Mesendoderm (in vitro differentiated cells): ENCODE measurements around the gene FBXO5.
A peak's percentile ranks its signal among the peaks of the same experiment; 100 is the strongest.

Source experiments
- DNase-seq: peaks from one replicate; pipeline ENCODE4 v3.0.0; 2013
- H2AK5ac ChIP-seq: 2 replicates; pipeline ENCODE4 v1.6.1; 2013; ENCODE audit warnings: low read length, inconsistent platforms
- H2BK120ac ChIP-seq: 2 replicates; pipeline ENCODE4 v1.6.1; 2013; ENCODE audit warnings: low read depth, mild to moderate bottlenecking, low read length, moderate library complexity, mixed read lengths
- H2BK15ac ChIP-seq: replicated peaks from 2 replicates; pipeline ENCODE4 v1.6.1; 2013; ENCODE audit warnings: low read depth, mild to moderate bottlenecking, moderate library complexity
- H2BK5ac ChIP-seq: 2 replicates; pipeline ENCODE4 v1.6.1; 2013; ENCODE audit warnings: low read length, inconsistent platforms
- H3K18ac ChIP-seq: 2 replicates; pipeline ENCODE4 v1.6.1; 2013; ENCODE audit warnings: mild to moderate bottlenecking, low read length, mixed read lengths
- H3K23ac ChIP-seq: one replicate; pipeline ENCODE4 v1.6.1; 2013; ENCODE audit warnings: low read length
- H3K27ac ChIP-seq: 2 replicates; pipeline ENCODE4 v1.5.1; 2013; ENCODE audit warnings: low read depth, mild to moderate bottlenecking, inconsistent platforms, low read length, moderate library complexity
- H3K27me3 ChIP-seq: 2 replicates; pipeline ENCODE4 v1.6.1; 2013; ENCODE audit warnings: low read length, control low read depth, mild to moderate bottlenecking, inconsistent platforms; ENCODE audit not compliant: insufficient read depth, poor library complexity
- H3K36me3 ChIP-seq: 2 replicates; pipeline ENCODE4 v1.6.1; 2013; ENCODE audit warnings: low read length, inconsistent platforms; ENCODE audit not compliant: control insufficient read depth, insufficient read depth
- H3K4ac ChIP-seq: one replicate; pipeline ENCODE4 v1.6.1; 2013; ENCODE audit warnings: low read depth, mild to moderate bottlenecking, low read length, moderate library complexity
- H3K4me1 ChIP-seq: 2 replicates; pipeline ENCODE4 v1.6.1; 2013; ENCODE audit warnings: low read depth, low read length, inconsistent platforms; ENCODE audit not compliant: control insufficient read depth
- H3K4me2 ChIP-seq: 2 replicates; pipeline ENCODE4 v1.6.1; 2013; ENCODE audit warnings: low read length
- H3K4me3 ChIP-seq: 2 replicates; pipeline ENCODE4 v1.5.1; 2013; ENCODE audit warnings: mild to moderate bottlenecking, low read length
- H3K56ac ChIP-seq: one replicate; pipeline ENCODE4 v1.6.1; 2013; ENCODE audit warnings: low read length
- H3K79me1 ChIP-seq: 2 replicates; pipeline ENCODE4 v1.6.1; 2013; ENCODE audit warnings: low read length, inconsistent platforms
- H3K79me2 ChIP-seq: 2 replicates; pipeline ENCODE4 v1.6.1; 2013; ENCODE audit warnings: mild to moderate bottlenecking, low read length; ENCODE audit not compliant: control insufficient read depth, insufficient read depth
- H3K9ac ChIP-seq: 2 replicates; pipeline ENCODE4 v1.6.1; 2013; ENCODE audit warnings: low read length, inconsistent platforms
- H4K5ac ChIP-seq: one replicate; pipeline ENCODE4 v1.6.1; 2013; ENCODE audit warnings: low read length
- H4K8ac ChIP-seq: one replicate; pipeline ENCODE4 v1.6.1; 2013; ENCODE audit warnings: low read depth, mild to moderate bottlenecking, control low read depth, low read length, moderate library complexity
- WGBS: extraction: QIAGEN DNeasy Blood & Tissue Kit; methylation state at CpG from one replicate; pipeline ENCODE4 v1.1.7; 2013; ENCODE audit warnings: low lambda C conversion rate, missing lambda C conversion rate; ENCODE audit not compliant: insufficient coverage; ENCODE audit errors: extremely low coverage; 5-methylcytosine and 5-hydroxymethylcytosine counted together

Gene FBXO5

GRCh38 chr6:153013438-153013837, 30.6 kb upstream of the FBXO5 start:
- H2BK5ac ChIP-seq: no peak overlapping the region
- no peaks in the 10 kb centered on the region for H3K36me3 ChIP-seq
- no CpG with 5 or more reads among the region's 2 CpGs for WGBS
- H3K4me3 ChIP-seq: no peak overlapping the region
- H3K56ac ChIP-seq: no peak overlapping the region
- DNase-seq: no peak
- H3K4me2 ChIP-seq: no peak overlapping the region
- H3K27me3 ChIP-seq: no peaks in the 10 kb centered on the region
- H3K79me2 ChIP-seq: no peaks in the 10 kb centered on the region
- no peak overlapping the region for H3K23ac ChIP-seq
- no peak overlapping the region for H3K18ac ChIP-seq
- no peak overlapping the region for H3K9ac ChIP-seq
- no peak overlapping the region for H2BK15ac ChIP-seq
- no peak overlapping the region for H2BK120ac ChIP-seq
- peaks cover 3% of the 10 kb centered on the region for H3K4me1 ChIP-seq
- no peak overlapping the region for H3K27ac ChIP-seq
- H4K8ac ChIP-seq: no peak overlapping the region
- no peak overlapping the region for H2AK5ac ChIP-seq
- H4K5ac ChIP-seq: no peak overlapping the region
- no peaks in the 10 kb centered on the region for H3K79me1 ChIP-seq
- H3K4ac ChIP-seq: no peak overlapping the region

GRCh38 chr6:153012856-153013255, 30.0 kb upstream of the FBXO5 start:
- H3K4me2 ChIP-seq: no peak overlapping the region
- no CpG with 5 or more reads among the region's 6 CpGs for WGBS
- no peak overlapping the region for H3K9ac ChIP-seq
- H3K56ac ChIP-seq: no peak overlapping the region
- no peak overlapping the region for H3K4ac ChIP-seq
- H3K27me3 ChIP-seq: no peaks in the 10 kb centered on the region
- no peak overlapping the region for H3K4me3 ChIP-seq
- H3K79me2 ChIP-seq: no peaks in the 10 kb centered on the region
- H3K27ac ChIP-seq: no peak overlapping the region
- H3K36me3 ChIP-seq: no peaks in the 10 kb centered on the region
- H3K79me1 ChIP-seq: no peaks in the 10 kb centered on the region
- no peak overlapping the region for H4K5ac ChIP-seq
- DNase-seq: no peak
- H2BK5ac ChIP-seq: no peak overlapping the region
- no peak overlapping the region for H4K8ac ChIP-seq
- H2BK120ac ChIP-seq: no peak overlapping the region
- no peak overlapping the region for H2AK5ac ChIP-seq
- H2BK15ac ChIP-seq: no peak overlapping the region
- H3K23ac ChIP-seq: no peak overlapping the region
- peaks cover 3% of the 10 kb centered on the region for H3K4me1 ChIP-seq
- no peak overlapping the region for H3K18ac ChIP-seq

GRCh38 chr6:153003366-153003690, 20.5 kb upstream of the FBXO5 start:
- no peak overlapping the region for H2BK5ac ChIP-seq
- H3K4me3 ChIP-seq: peak overlapping the region; percentile 76
- H2BK120ac ChIP-seq: no peak overlapping the region
- H3K4ac ChIP-seq: no peak overlapping the region
- H3K79me2 ChIP-seq: peaks cover 28% of the 10 kb centered on the region
- no peak overlapping the region for H4K8ac ChIP-seq
- H3K9ac ChIP-seq: peak overlapping the region; percentile 75
- H2BK15ac ChIP-seq: no peak overlapping the region
- H3K4me2 ChIP-seq: peak overlapping the region; percentile 81
- peak overlapping the region; percentile 92 for H3K56ac ChIP-seq
- peak; percentile 47 for DNase-seq
- H3K18ac ChIP-seq: no peak overlapping the region
- no peak overlapping the region for H3K23ac ChIP-seq
- peaks cover 5% of the 10 kb centered on the region for H3K79me1 ChIP-seq
- no CpG with 5 or more reads among the region's 6 CpGs for WGBS
- H3K27ac ChIP-seq: peak overlapping the region; percentile 95
- H2AK5ac ChIP-seq: no peak overlapping the region
- H3K36me3 ChIP-seq: no peaks in the 10 kb centered on the region
- H3K4me1 ChIP-seq: peaks cover 2% of the 10 kb centered on the region
- H4K5ac ChIP-seq: no peak overlapping the region
- no peaks in the 10 kb centered on the region for H3K27me3 ChIP-seq

GRCh38 chr6:153002613-153003365, 19.9 kb upstream of the FBXO5 start, which contains the start of gene MTRF1L:
TSS of gene MTRF1L (minus strand) at chr6:153002709. CDS start at chr6:153002685, 24 bp downstream.
- H2AK5ac ChIP-seq: peak within 1 kb of the TSS; percentile 71
- H3K4me3 ChIP-seq: peak within 1 kb of the TSS; percentile 99
- H3K27ac ChIP-seq: peak within 1 kb of the TSS; percentile 95
- H3K4me2 ChIP-seq: peak within 1 kb of the TSS; percentile 97
- H2BK15ac ChIP-seq: no peak within 1 kb of the TSS
- H4K8ac ChIP-seq: no peak within 1 kb of the TSS
- H3K9ac ChIP-seq: peak within 1 kb of the TSS; percentile 98
- DNase-seq: peak; percentile 100
- H3K79me1 ChIP-seq: peaks cover 5% of the 10 kb centered on the region
- H3K36me3 ChIP-seq: no peaks in the 10 kb centered on the region
- no peaks in the 10 kb centered on the region for H3K27me3 ChIP-seq
- peak within 1 kb of the TSS; percentile 92 for H3K23ac ChIP-seq
- H3K18ac ChIP-seq: peak within 1 kb of the TSS; percentile 82
- peaks cover 2% of the 10 kb centered on the region for H3K4me1 ChIP-seq
- H3K79me2 ChIP-seq: peaks cover 28% of the 10 kb centered on the region
- peak within 1 kb of the TSS; percentile 79 for H3K4ac ChIP-seq
- H4K5ac ChIP-seq: no peak within 1 kb of the TSS
- H3K56ac ChIP-seq: peak within 1 kb of the TSS; percentile 98
- WGBS: no CpG with 5 or more reads among the region's 52 CpGs
- H2BK120ac ChIP-seq: no peak within 1 kb of the TSS
- peak within 1 kb of the TSS; percentile 7 for H2BK5ac ChIP-seq

- H4K5ac ChIP-seq: no peak overlapping the region
- peak overlapping the region; percentile 92 for H3K23ac ChIP-seq
- peak overlapping the region; percentile 99 for H3K4me3 ChIP-seq
- H3K18ac ChIP-seq: peak overlapping the region; percentile 46
- H2BK120ac ChIP-seq: no peak overlapping the region
- no peak overlapping the region for H3K27ac ChIP-seq
- H3K9ac ChIP-seq: peak overlapping the region; percentile 98
- no peak overlapping the region for H2BK15ac ChIP-seq
- H2AK5ac ChIP-seq: peak overlapping the region; percentile 71
- peak overlapping the region; percentile 97 for H3K4me2 ChIP-seq
- peak overlapping the region; percentile 98 for H3K56ac ChIP-seq
- no peak overlapping the region for H4K8ac ChIP-seq
- peaks cover 8% of the 10 kb centered on the region for H3K79me1 ChIP-seq
- H3K4me1 ChIP-seq: peaks cover 2% of the 10 kb centered on the region
- H3K79me2 ChIP-seq: peaks cover 33% of the 10 kb centered on the region
- H2BK5ac ChIP-seq: no peak overlapping the region
- H3K4ac ChIP-seq: peak overlapping the region; percentile 70
- H3K36me3 ChIP-seq: no peaks in the 10 kb centered on the region
- no peaks in the 10 kb centered on the region for H3K27me3 ChIP-seq
- DNase-seq: peak; percentile 40
- WGBS: no CpG with 5 or more reads among the region's 31 CpGs
These were observed 19.1 kb upstream of the FBXO5 start for GRCh38 chr6:153001767-153002612.
